Muscle layer of colon (tissue), 2 donors: Measurements from ENCODE around the gene GIMAP2.
"Not testable (repeated sequence)": the region's sequence is repeated elsewhere in the genome, so short reads cannot be mapped to it uniquely, and the experiment has no call there.

Source experiments
- H3K27ac ChIP-seq: one replicate; pipeline ENCODE4 v1.7.0; 2013; ENCODE audit warnings: low read depth, mild to moderate bottlenecking, low read length, moderate library complexity
- H3K27me3 ChIP-seq, 2 donors: one replicate each; pipeline ENCODE4 v1.7.0; 2013; ENCODE audit warnings: low read length in 2 of 2, mild to moderate bottlenecking in 2 of 2; ENCODE audit not compliant: insufficient read depth in 2 of 2, control insufficient read depth in 1 of 2
- H3K36me3 ChIP-seq: one replicate; pipeline ENCODE4 v1.7.0; 2013; ENCODE audit warnings: mild to moderate bottlenecking, low read length; ENCODE audit not compliant: insufficient read depth
- H3K4me1 ChIP-seq: one replicate; pipeline ENCODE4 v1.7.0; 2013; ENCODE audit warnings: mild to moderate bottlenecking, low read length; ENCODE audit not compliant: insufficient read depth
- H3K4me3 ChIP-seq, 2 donors: one replicate each; pipeline ENCODE4 v1.7.0; 2013; ENCODE audit warnings: low read length in 2 of 2, low read depth in 1 of 2, mild to moderate bottlenecking in 1 of 2, moderate library complexity in 1 of 2
- H3K9ac ChIP-seq: one replicate; pipeline ENCODE4 v1.7.0; 2013; ENCODE audit warnings: low read length
- H3K9me3 ChIP-seq: one replicate; pipeline ENCODE4 v1.7.0; 2013; ENCODE audit warnings: mild to moderate bottlenecking, low read length
- donor health status: abdominal sarcoma.
- donor health status: Adenocarcinoma of cecum.

Gene GIMAP2

GRCh38 chr7:150663802-150664494 lies 21.6 kb upstream of the GIMAP2 start:
- H3K27ac ChIP-seq, result no peak overlapping the region
- H3K9me3 ChIP-seq, result no peaks in the 10 kb centered on the region
- no peak overlapping the region for H3K9ac ChIP-seq
- H3K4me1 ChIP-seq, result no peaks in the 10 kb centered on the region
- no peaks in the 10 kb centered on the region for H3K36me3 ChIP-seq
- H3K27me3 ChIP-seq, result no peaks in the 10 kb centered on the region
- no peak overlapping the region for H3K4me3 ChIP-seq

- H3K9me3 ChIP-seq, result no peaks in the 10 kb centered on the region
- H3K36me3 ChIP-seq, result no peaks in the 10 kb centered on the region
- no peak overlapping the region for H3K27ac ChIP-seq
- no peak overlapping the region for H3K9ac ChIP-seq
- H3K4me3 ChIP-seq, result no peak overlapping the region
- no peaks in the 10 kb centered on the region for H3K27me3 ChIP-seq
- H3K4me1 ChIP-seq, result no peaks in the 10 kb centered on the region
Measured at GRCh38 chr7:150665089-150665748, 20.3 kb upstream of the GIMAP2 start.

DNA sequence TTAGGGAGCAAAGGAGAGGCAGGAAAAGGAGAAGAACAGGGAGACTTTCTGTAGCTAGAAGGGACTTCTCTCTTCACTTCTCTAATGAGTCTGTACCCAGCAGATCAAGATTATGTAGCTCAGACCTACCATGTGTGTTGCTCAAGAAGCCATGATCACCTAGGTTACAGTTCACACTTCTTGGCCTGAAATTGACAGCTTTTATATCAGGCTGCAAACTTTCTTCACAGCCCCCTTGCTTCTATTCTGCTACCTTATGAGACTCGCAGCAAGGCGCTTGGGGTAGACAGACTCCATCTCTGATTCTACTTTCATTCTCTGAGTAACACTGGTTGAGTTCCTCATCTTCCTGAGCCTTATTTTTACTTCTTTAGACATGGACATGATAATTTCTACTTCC lies 19.6 kb upstream of the GIMAP2 start:
- H3K27me3 ChIP-seq, result no peaks in the 10 kb centered on the region
- H3K36me3 ChIP-seq, result no peaks in the 10 kb centered on the region
- H3K4me1 ChIP-seq, result no peaks in the 10 kb centered on the region
- H3K27ac ChIP-seq, result no peak overlapping the region
- H3K9me3 ChIP-seq, result no peaks in the 10 kb centered on the region
- H3K4me3 ChIP-seq, result no peak overlapping the region
- H3K9ac ChIP-seq, result no peak overlapping the region

GRCh38 chr7:150666412-150666811 lies 19.1 kb upstream of the GIMAP2 start:
- no peak overlapping the region for H3K4me3 ChIP-seq
- no peaks in the 10 kb centered on the region for H3K9me3 ChIP-seq
- no peaks in the 10 kb centered on the region for H3K27me3 ChIP-seq
- H3K4me1 ChIP-seq, result no peaks in the 10 kb centered on the region
- H3K27ac ChIP-seq, result no peak overlapping the region
- H3K36me3 ChIP-seq, result no peaks in the 10 kb centered on the region
- no peak overlapping the region for H3K9ac ChIP-seq

- Histone ChIP-seq H3K9me3 (no peaks in the 10 kb centered on the region), H3K4me1 (no peaks in the 10 kb centered on the region), H3K27ac (no peak overlapping the region), H3K27me3 (no peaks in the 10 kb centered on the region), H3K9ac (no peak overlapping the region), H3K36me3 (no peaks in the 10 kb centered on the region), H3K4me3 (no peak overlapping the region)
Measured at GRCh38 chr7:150668472-150668911, 17.0 kb upstream of the GIMAP2 start.

DNA sequence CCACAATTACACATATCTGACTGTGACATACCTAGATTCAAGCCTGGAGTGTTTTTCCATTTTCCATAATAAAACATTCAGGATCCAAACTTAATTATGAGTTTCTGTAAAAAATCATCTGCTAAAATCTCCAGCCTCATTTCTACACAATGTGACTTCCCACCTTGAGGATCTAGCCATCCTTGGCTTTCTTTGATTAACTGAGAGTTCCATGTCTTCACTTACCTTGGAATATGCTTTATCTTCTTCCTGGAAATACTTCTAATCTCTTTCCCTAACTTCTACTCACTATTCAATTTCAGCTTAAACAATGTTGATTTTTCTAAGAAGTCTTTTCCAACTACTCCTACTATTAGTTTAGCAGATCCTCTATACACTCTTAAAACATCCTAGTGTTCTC lies 16.5 kb upstream of the GIMAP2 start:
- H3K27me3 ChIP-seq, result no peaks in the 10 kb centered on the region
- no peaks in the 10 kb centered on the region for H3K36me3 ChIP-seq
- H3K4me3 ChIP-seq, result no peak overlapping the region
- H3K4me1 ChIP-seq, result no peaks in the 10 kb centered on the region
- no peak overlapping the region for H3K27ac ChIP-seq
- no peaks in the 10 kb centered on the region for H3K9me3 ChIP-seq
- no peak overlapping the region for H3K9ac ChIP-seq

- H3K27ac ChIP-seq, H3K27me3 ChIP-seq, H3K4me1 ChIP-seq, H3K9me3 ChIP-seq, H3K9ac ChIP-seq, H3K4me3 ChIP-seq, H3K36me3 ChIP-seq: not testable (repeated sequence)
Measured at GRCh38 chr7:150671798-150672585, 13.5 kb upstream of the GIMAP2 start.

DNA sequence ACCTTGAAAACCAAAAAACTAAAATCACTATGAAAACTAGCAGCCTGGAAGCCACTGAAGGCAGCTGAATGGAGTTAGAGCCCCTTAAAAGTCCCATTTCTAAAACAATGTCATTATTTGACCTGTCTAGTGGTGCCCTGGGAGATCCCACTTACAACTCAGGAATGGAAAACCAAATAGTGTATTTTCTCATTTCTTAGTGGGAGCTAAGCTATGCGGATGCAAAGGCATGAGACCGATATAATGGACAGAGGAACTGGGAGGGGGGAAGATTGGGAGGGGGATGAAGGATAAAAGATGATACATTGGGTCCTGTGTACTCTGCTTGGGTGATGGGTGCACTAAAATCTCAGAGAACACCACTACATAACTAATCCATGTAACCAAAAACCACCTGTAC lies 9.8 kb upstream of the GIMAP2 start:
- no peak overlapping the region for H3K4me3 ChIP-seq
- no peak overlapping the region for H3K27ac ChIP-seq
- H3K36me3 ChIP-seq, result no peaks in the 10 kb centered on the region

GRCh38 chr7:150676276-150676675 lies 9.2 kb upstream of the GIMAP2 start:
- not testable (repeated sequence) for H3K4me3 ChIP-seq, H3K9me3 ChIP-seq, H3K9ac ChIP-seq, H3K36me3 ChIP-seq, H3K27me3 ChIP-seq, H3K4me1 ChIP-seq, H3K27ac ChIP-seq

More for the DNA sequence above, 9.8 kb upstream of the GIMAP2 start:
- no peaks in the 10 kb centered on the region for H3K4me1 ChIP-seq
- no peaks in the 10 kb centered on the region for H3K9me3 ChIP-seq
- no peaks in the 10 kb centered on the region for H3K27me3 ChIP-seq
- H3K9ac ChIP-seq, result no peak overlapping the region

- H3K27ac ChIP-seq, H3K27me3 ChIP-seq, H3K9ac ChIP-seq, H3K36me3 ChIP-seq, H3K4me3 ChIP-seq, H3K9me3 ChIP-seq, H3K4me1 ChIP-seq: not testable (repeated sequence)
Measured at GRCh38 chr7:150676854-150677253, 8.7 kb upstream of the GIMAP2 start.

- not testable (repeated sequence) for H3K36me3 ChIP-seq, H3K27ac ChIP-seq, H3K4me1 ChIP-seq, H3K9me3 ChIP-seq, H3K27me3 ChIP-seq, H3K9ac ChIP-seq, H3K4me3 ChIP-seq
Measured at GRCh38 chr7:150678601-150679000, 6.9 kb upstream of the GIMAP2 start.
